ENCODE measurements around the gene PCNX3. TPM values are rescaled to one million over a fixed set of nuclear protein-coding genes. Genes with fewer than 3 reads are reported as not detected.

The PCNX3 gene
- total RNA-seq, 1 donor from 2014 or later, result 59.5 TPM

GRCh38 chr11:65590240-65590738 is 25.3 kb upstream of the PCNX3 start:
- H3K4me3 Mint-ChIP-seq (ENCODE audit: low read depth), result no peak overlapping the region
- TF ChIP-seq, protein P1, sequence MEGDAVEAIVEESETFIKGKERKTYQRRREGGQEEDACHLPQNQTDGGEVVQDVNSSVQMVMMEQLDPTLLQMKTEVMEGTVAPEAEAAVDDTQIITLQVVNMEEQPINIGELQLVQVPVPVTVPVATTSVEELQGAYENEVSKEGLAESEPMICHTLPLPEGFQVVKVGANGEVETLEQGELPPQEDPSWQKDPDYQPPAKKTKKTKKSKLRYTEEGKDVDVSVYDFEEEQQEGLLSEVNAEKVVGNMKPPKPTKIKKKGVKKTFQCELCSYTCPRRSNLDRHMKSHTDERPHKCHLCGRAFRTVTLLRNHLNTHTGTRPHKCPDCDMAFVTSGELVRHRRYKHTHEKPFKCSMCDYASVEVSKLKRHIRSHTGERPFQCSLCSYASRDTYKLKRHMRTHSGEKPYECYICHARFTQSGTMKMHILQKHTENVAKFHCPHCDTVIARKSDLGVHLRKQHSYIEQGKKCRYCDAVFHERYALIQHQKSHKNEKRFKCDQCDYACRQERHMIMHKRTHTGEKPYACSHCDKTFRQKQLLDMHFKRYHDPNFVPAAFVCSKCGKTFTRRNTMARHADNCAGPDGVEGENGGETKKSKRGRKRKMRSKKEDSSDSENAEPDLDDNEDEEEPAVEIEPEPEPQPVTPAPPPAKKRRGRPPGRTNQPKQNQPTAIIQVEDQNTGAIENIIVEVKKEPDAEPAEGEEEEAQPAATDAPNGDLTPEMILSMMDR (IDR thresholded peaks at IDR 0.05; ENCODE audit: unreplicated experiment), result no peak
- peaks cover 2% of the 10 kb centered on the region for H3K36me3 Mint-ChIP-seq (ENCODE audit: insufficient read depth)
- no peak for DNase-seq (ENCODE audit: low spot score, unreplicated experiment)
- peaks cover 64% of the 10 kb centered on the region for H3K27me3 Mint-ChIP-seq
- no peaks in the 10 kb centered on the region for H3K9me3 Mint-ChIP-seq (ENCODE audit: low read depth)
- H3K27ac Mint-ChIP-seq, result no peak overlapping the region
- no peaks in the 10 kb centered on the region for H3K4me1 Mint-ChIP-seq (ENCODE audit: low read depth)

DNA sequence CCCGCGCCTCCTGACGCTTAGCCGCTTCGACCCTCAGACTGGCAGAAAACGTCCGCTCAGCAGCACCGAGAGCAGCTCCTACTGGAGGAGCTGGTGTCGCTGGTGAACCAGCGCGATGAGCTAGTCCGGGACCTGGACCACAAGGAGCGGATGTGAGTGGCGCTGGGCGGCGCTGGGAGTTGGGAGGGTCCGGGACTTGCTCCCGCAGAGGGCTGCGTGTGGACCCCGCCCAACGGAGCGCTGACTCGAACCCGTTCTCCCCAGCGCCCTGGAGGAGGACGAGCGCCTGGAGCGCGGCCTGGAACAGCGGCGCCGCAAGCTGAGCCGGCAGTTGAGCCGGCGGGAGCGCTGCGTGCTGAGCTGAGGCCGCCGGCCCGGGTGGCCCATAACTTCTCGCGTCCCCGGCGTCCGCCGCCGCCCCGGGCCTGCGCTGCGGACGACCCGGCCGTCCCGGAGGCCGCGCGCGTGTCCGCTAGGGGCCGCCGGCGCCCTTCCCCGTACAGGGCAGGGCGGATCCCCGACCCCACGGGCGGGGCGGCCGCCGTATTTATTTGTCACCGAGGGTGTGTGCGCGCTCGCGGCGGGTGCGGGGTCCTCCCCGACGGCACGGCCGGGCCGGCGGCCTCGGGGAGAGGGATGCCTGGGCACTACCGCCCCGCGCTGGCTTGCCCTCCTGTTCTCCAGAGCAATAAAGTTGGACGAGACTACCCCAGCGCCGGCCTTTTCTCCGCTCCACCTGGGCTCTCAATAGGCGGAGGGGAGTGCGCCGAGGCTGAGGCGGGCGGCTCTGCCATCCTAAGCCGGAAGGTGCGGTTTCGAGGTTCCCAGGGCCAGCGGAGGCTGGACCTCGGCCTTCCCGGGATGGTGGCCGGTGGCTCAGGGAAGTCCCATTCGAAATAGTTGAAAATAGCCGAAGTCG is 23.4 kb upstream of the PCNX3 start:
- H3K27ac Mint-ChIP-seq, result no peak overlapping the region
- no peaks in the 10 kb centered on the region for H3K9me3 Mint-ChIP-seq (ENCODE audit: low read depth)
- TF ChIP-seq, protein P1 (IDR thresholded peaks at IDR 0.05; ENCODE audit: unreplicated experiment), result peak; percentile 40
- peak overlapping the region; percentile 19 for H3K4me3 Mint-ChIP-seq (ENCODE audit: low read depth)
- H3K36me3 Mint-ChIP-seq (ENCODE audit: insufficient read depth), result peaks cover 2% of the 10 kb centered on the region
- no peaks in the 10 kb centered on the region for H3K4me1 Mint-ChIP-seq (ENCODE audit: low read depth)
- H3K27me3 Mint-ChIP-seq, result peaks cover 53% of the 10 kb centered on the region
- DNase-seq (ENCODE audit: low spot score, unreplicated experiment), result no peak

GRCh38 chr11:65592858-65593517 is 22.6 kb upstream of the PCNX3 start:
- H3K4me3 Mint-ChIP-seq (ENCODE audit: low read depth), result no peak overlapping the region
- TF ChIP-seq, protein P1 (IDR thresholded peaks at IDR 0.05; ENCODE audit: unreplicated experiment), result no peak
- H3K27me3 Mint-ChIP-seq, result peaks cover 50% of the 10 kb centered on the region

GRCh38 chr11:65593518-65594414 is 21.8 kb upstream of the PCNX3 start:
- no peaks in the 10 kb centered on the region for H3K4me1 Mint-ChIP-seq (ENCODE audit: low read depth)
- DNase-seq (ENCODE audit: low spot score, unreplicated experiment), result no peak
- no peak overlapping the region for H3K4me3 Mint-ChIP-seq (ENCODE audit: low read depth)
- peaks cover 44% of the 10 kb centered on the region for H3K27me3 Mint-ChIP-seq
- H3K27ac Mint-ChIP-seq, result no peak overlapping the region
- H3K9me3 Mint-ChIP-seq (ENCODE audit: low read depth), result no peaks in the 10 kb centered on the region
- H3K36me3 Mint-ChIP-seq (ENCODE audit: insufficient read depth), result peaks cover 4% of the 10 kb centered on the region
- TF ChIP-seq, protein P1 (IDR thresholded peaks at IDR 0.05; ENCODE audit: unreplicated experiment), result peak; percentile 56

More at GRCh38 chr11:65592858-65593517, 22.6 kb upstream of the PCNX3 start:
- DNase-seq (ENCODE audit: low spot score, unreplicated experiment), result no peak
- Mint-ChIP-seq H3K27ac (no peak overlapping the region), H3K9me3 (ENCODE audit: low read depth) (no peaks in the 10 kb centered on the region), H3K36me3 (ENCODE audit: insufficient read depth) (peaks cover 4% of the 10 kb centered on the region), H3K4me1 (ENCODE audit: low read depth) (no peaks in the 10 kb centered on the region)
